ENCODE data around the gene POLR3E. TPM values are rescaled to one million over a fixed set of nuclear protein-coding genes. Genes with fewer than 3 reads are reported as not detected.

POLR3E gene
- total and polyA plus RNA-seq, 4 experiments from 2014 or later: 10.0 to 94.0 (median 52.2) TPM

DNA sequence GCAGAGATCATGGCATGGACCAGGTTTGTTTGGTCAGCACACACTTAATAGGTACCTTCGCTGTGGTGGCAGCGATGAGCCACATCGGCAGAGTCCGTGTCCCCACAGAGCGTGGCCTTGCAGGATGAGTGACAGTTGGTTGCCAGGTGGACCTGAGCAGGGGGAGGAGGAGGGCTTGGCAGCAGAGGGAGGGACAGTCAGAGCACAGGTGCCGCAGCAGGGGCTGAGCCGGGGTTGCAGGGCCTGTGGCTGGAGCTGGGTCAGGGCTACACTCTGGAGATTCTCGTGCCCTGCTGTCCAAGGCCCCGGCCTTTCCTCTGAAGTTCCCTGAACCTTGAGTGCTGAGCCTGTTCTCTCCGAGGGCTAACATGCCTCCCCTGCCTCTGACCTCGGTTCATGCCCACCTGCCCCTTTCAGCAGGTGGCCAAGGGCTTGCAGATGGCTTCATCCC is 24.8 kb downstream of the POLR3E start:
- peaks cover 4 to 10% (median 7%) of the 10 kb centered on the region in 4 donors for H3K4me1 Mint-ChIP-seq
- no peaks in the 10 kb centered on the region for H3K27me3 ChIP-seq (ENCODE audit: insufficient read depth, low read length)
- no peak for DNase-seq
- H3K27ac ChIP-seq (ENCODE audit: low read depth, low read length): no peak overlapping the region
- intact Hi-C loops (cut with micrococcal nuclease): no loop called here
- no peak overlapping the region for H3K4me3 ChIP-seq (ENCODE audit: low read length in 2 of 2)
- no peak overlapping the region for H3K4me3 Mint-ChIP-seq
- peaks cover 24 to 69% of the 10 kb centered on the region in 2 donors for H3K36me3 Mint-ChIP-seq
- H3K27ac Mint-ChIP-seq: peak overlapping the region in 4 of 7 donors; percentile 68 to 85 (median 73)
- CTCF ChIA-PET (ENCODE audit: partially characterized antibody): interaction anchor here (1.6 kb wide), 2 partner anchors 16 to 53 kb away, joined by 5 to 9 read pairs; no protein-coding TSS in a partner anchor
- H3K9me3 ChIP-seq (ENCODE audit: control insufficient read depth in 1 of 2, low read length in 2 of 2): no peaks in the 10 kb centered on the region
- H3K36me3 ChIP-seq (ENCODE audit: insufficient read depth, low read length): peaks cover 69% of the 10 kb centered on the region
- POLR2A ChIA-PET (ENCODE audit: partially characterized antibody): interaction anchor here (1.7 kb wide), 1 partner anchor 36 kb away, joined by 8 read pairs; no protein-coding TSS in a partner anchor
- peaks cover 8% of the 10 kb centered on the region for H3K4me1 ChIP-seq (ENCODE audit: insufficient read depth, low read length)
- H3K27me3 Mint-ChIP-seq: no peaks in the 10 kb centered on the region
- H3K9me3 Mint-ChIP-seq: peaks cover 0 to 2% (median 0%) of the 10 kb centered on the region in 8 donors

GRCh38 chr16:22322741-22323140 is 25.5 kb downstream of the POLR3E start:
- Mint-ChIP-seq H3K4me1 (peaks cover 4 to 16% (median 8%) of the 10 kb centered on the region in 4 donors), H3K9me3 (no peaks in the 10 kb centered on the region), H3K4me3 (no peak overlapping the region), H3K27ac (peak overlapping the region in 4 of 7 donors; percentile 27 to 62 (median 46)), H3K27me3 (no peaks in the 10 kb centered on the region), H3K36me3 (peaks cover 18 to 69% of the 10 kb centered on the region in 2 donors)
- no peak overlapping the region for H3K27ac ChIP-seq (ENCODE audit: low read depth, low read length)
- no peaks in the 10 kb centered on the region for H3K27me3 ChIP-seq (ENCODE audit: insufficient read depth, low read length)
- DNase-seq: no peak
- ChIA-PET CTCF (ENCODE audit: partially characterized antibody) (no interaction called here), POLR2A (ENCODE audit: partially characterized antibody) (interaction anchor here (0.9 to 1.3 kb wide), 2 partner anchors 33 to 802 kb away, joined by 3 to 4 read pairs; no protein-coding TSS in a partner anchor)
- H3K4me1 ChIP-seq (ENCODE audit: insufficient read depth, low read length): peaks cover 8% of the 10 kb centered on the region
- H3K36me3 ChIP-seq (ENCODE audit: insufficient read depth, low read length): peaks cover 69% of the 10 kb centered on the region
- intact Hi-C loops (cut with micrococcal nuclease): no loop called here
- H3K4me3 ChIP-seq (ENCODE audit: low read length in 2 of 2): no peak overlapping the region
- H3K9me3 ChIP-seq (ENCODE audit: control insufficient read depth in 1 of 2, low read length in 2 of 2): no peaks in the 10 kb centered on the region

- no peaks in the 10 kb centered on the region for H3K9me3 ChIP-seq (ENCODE audit: control insufficient read depth in 1 of 2, low read length in 2 of 2)
- peaks cover 8% of the 10 kb centered on the region for H3K4me1 ChIP-seq (ENCODE audit: insufficient read depth, low read length)
- no peak overlapping the region for H3K27ac ChIP-seq (ENCODE audit: low read depth, low read length)
- CTCF ChIA-PET (ENCODE audit: partially characterized antibody): interaction anchor here (0.8 kb wide), 1 partner anchor 97 kb away, joined by 3 read pairs; no protein-coding TSS in a partner anchor
- H3K27ac Mint-ChIP-seq: peak overlapping the region in 4 of 7 donors; percentile 6 to 77 (median 48)
- peaks cover 4 to 16% (median 8%) of the 10 kb centered on the region in 4 donors for H3K4me1 Mint-ChIP-seq
- no peak overlapping the region for H3K4me3 ChIP-seq (ENCODE audit: low read length in 2 of 2)
- H3K27me3 ChIP-seq (ENCODE audit: insufficient read depth, low read length): no peaks in the 10 kb centered on the region
- no peaks in the 10 kb centered on the region for H3K9me3 Mint-ChIP-seq
- H3K27me3 Mint-ChIP-seq: no peaks in the 10 kb centered on the region
- H3K4me3 Mint-ChIP-seq: no peak overlapping the region
- POLR2A ChIA-PET (ENCODE audit: partially characterized antibody): interaction anchor here (0.9 to 1.4 kb wide), 3 partner anchors 32 to 803 kb away, joined by 3 to 5 read pairs (median 4); no protein-coding TSS in a partner anchor
- peaks cover 69% of the 10 kb centered on the region for H3K36me3 ChIP-seq (ENCODE audit: insufficient read depth, low read length)
- intact Hi-C loops (cut with micrococcal nuclease): no loop called here
- H3K36me3 Mint-ChIP-seq: peaks cover 16 to 68% of the 10 kb centered on the region in 2 donors
- no peak for DNase-seq
These were observed 26.2 kb downstream of the POLR3E start for GRCh38 chr16:22323173-22323958.

GRCh38 chr16:22323959-22324786 is 27.0 kb downstream of the POLR3E start:
- H3K4me1 ChIP-seq (ENCODE audit: insufficient read depth, low read length): peaks cover 8% of the 10 kb centered on the region
- intact Hi-C loops (cut with micrococcal nuclease): no loop called here
- H3K27me3 ChIP-seq (ENCODE audit: insufficient read depth, low read length): no peaks in the 10 kb centered on the region
- peaks cover 4 to 16% (median 8%) of the 10 kb centered on the region in 4 donors for H3K4me1 Mint-ChIP-seq
- peaks cover 12 to 64% of the 10 kb centered on the region in 2 donors for H3K36me3 Mint-ChIP-seq
- no peak overlapping the region for H3K27ac ChIP-seq (ENCODE audit: low read depth, low read length)
- peak overlapping the region in 6 of 7 donors; percentile 19 to 90 (median 62) for H3K27ac Mint-ChIP-seq
- ChIA-PET POLR2A (ENCODE audit: partially characterized antibody) (interaction anchor here (1.3 to 1.4 kb wide), 2 partner anchors 31 to 34 kb away, joined by 4 to 5 read pairs; no protein-coding TSS in a partner anchor), CTCF (ENCODE audit: partially characterized antibody) (interaction anchor here (0.8 kb wide), 1 partner anchor 96 kb away, joined by 3 read pairs; no protein-coding TSS in a partner anchor)
- no peak overlapping the region for H3K4me3 ChIP-seq (ENCODE audit: low read length in 2 of 2)
- no peaks in the 10 kb centered on the region for H3K27me3 Mint-ChIP-seq
- peak overlapping the region in 1 of 8 donors; percentile 29 for H3K4me3 Mint-ChIP-seq
- peaks cover 69% of the 10 kb centered on the region for H3K36me3 ChIP-seq (ENCODE audit: insufficient read depth, low read length)
- no peaks in the 10 kb centered on the region for H3K9me3 ChIP-seq (ENCODE audit: control insufficient read depth in 1 of 2, low read length in 2 of 2)
- DNase-seq: no peak
- H3K9me3 Mint-ChIP-seq: no peaks in the 10 kb centered on the region

- Histone ChIP-seq H3K4me3 (ENCODE audit: low read length in 2 of 2) (no peak overlapping the region), H3K36me3 (ENCODE audit: insufficient read depth, low read length) (peaks cover 67% of the 10 kb centered on the region), H3K4me1 (ENCODE audit: insufficient read depth, low read length) (peaks cover 8% of the 10 kb centered on the region), H3K27me3 (ENCODE audit: insufficient read depth, low read length) (no peaks in the 10 kb centered on the region), H3K27ac (ENCODE audit: low read depth, low read length) (no peak overlapping the region), H3K9me3 (ENCODE audit: control insufficient read depth in 1 of 2, low read length in 2 of 2) (no peaks in the 10 kb centered on the region)
- Mint-ChIP-seq H3K27ac (peak overlapping the region in 5 of 7 donors; percentile 17 to 90 (median 61)), H3K9me3 (no peaks in the 10 kb centered on the region), H3K36me3 (peaks cover 7 to 68% of the 10 kb centered on the region in 2 donors), H3K4me1 (peaks cover 4 to 19% (median 11%) of the 10 kb centered on the region in 4 donors), H3K27me3 (no peaks in the 10 kb centered on the region), H3K4me3 (no peak overlapping the region)
- no peak for DNase-seq
- ChIA-PET POLR2A (ENCODE audit: partially characterized antibody) (no interaction called here), CTCF (ENCODE audit: partially characterized antibody) (no interaction called here)
- intact Hi-C loops (cut with micrococcal nuclease): no loop called here
These were observed 27.8 kb downstream of the POLR3E start for GRCh38 chr16:22324787-22325597.

DNA sequence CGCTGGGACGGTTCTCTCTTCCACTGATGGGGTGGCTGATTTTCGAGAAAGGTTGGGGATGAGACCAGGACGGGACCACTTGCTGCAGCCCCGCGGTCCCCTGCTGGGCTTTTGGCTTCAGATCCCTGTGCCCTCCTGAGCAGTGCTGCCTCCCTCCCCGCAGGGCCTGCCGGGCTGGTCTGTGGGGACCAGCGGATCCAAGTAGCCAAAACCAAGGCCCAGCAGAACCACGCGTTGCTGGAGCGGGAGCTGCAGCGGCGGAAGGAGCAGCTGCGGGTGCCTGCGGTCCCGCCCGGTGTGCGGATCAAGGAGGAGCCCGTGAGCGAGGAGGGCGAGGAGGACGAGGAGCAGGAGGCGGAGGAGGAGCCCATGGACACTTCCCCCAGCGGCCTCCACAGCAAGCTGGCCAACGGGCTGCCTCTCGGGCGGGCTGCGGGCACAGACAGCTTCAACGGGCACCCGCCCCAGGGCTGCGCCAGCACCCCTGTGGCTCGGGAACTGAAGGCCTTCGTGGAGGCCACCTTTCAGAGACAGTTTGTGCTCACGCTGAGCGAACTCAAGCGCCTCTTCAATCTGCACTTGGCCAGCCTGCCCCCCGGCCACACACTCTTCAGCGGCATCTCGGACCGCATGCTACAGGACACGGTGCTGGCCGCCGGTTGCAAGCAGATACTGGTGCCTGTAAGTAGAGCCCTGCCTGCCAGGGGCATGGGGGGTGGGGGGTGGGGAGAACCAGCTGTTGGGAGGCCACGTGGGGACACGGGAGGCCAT is 28.6 kb downstream of the POLR3E start:
- peaks cover 12 to 70% of the 10 kb centered on the region in 2 donors for H3K36me3 Mint-ChIP-seq
- Histone ChIP-seq H3K27me3 (ENCODE audit: insufficient read depth, low read length) (no peaks in the 10 kb centered on the region), H3K36me3 (ENCODE audit: insufficient read depth, low read length) (peaks cover 60% of the 10 kb centered on the region), H3K4me1 (ENCODE audit: insufficient read depth, low read length) (peaks cover 8% of the 10 kb centered on the region), H3K9me3 (ENCODE audit: control insufficient read depth in 1 of 2, low read length in 2 of 2) (no peaks in the 10 kb centered on the region), H3K27ac (ENCODE audit: low read depth, low read length) (no peak overlapping the region), H3K4me3 (ENCODE audit: low read length in 2 of 2) (no peak overlapping the region)
- no peak for DNase-seq
- ChIA-PET POLR2A (ENCODE audit: partially characterized antibody) (interaction anchor here (0.6 to 1.6 kb wide), 2 partner anchors 32 to 44 kb away, joined by 4 read pairs; no protein-coding TSS in a partner anchor), CTCF (ENCODE audit: partially characterized antibody) (interaction anchor here (0.9 to 1.5 kb wide), 2 partner anchors 24 to 32 kb away, joined by 3 read pairs; no protein-coding TSS in a partner anchor)
- intact Hi-C loops (cut with micrococcal nuclease): no loop called here
- peaks cover 9 to 26% (median 16%) of the 10 kb centered on the region in 4 donors for H3K4me1 Mint-ChIP-seq
- peak overlapping the region in 1 of 7 donors; percentile 83 for H3K27ac Mint-ChIP-seq
- H3K9me3 Mint-ChIP-seq: no peaks in the 10 kb centered on the region
- H3K27me3 Mint-ChIP-seq: no peaks in the 10 kb centered on the region
- no peak overlapping the region for H3K4me3 Mint-ChIP-seq

Data from CD4-positive, alpha-beta memory T cell (primary cell).